ENCODE results near the gene TAF4. TPM values are rescaled to one million over a fixed set of nuclear protein-coding genes. Genes with fewer than 3 reads are reported as not detected.

The TAF4 gene
- total RNA-seq, 1 experiment from 2014 or later = 64.3 TPM

DNA sequence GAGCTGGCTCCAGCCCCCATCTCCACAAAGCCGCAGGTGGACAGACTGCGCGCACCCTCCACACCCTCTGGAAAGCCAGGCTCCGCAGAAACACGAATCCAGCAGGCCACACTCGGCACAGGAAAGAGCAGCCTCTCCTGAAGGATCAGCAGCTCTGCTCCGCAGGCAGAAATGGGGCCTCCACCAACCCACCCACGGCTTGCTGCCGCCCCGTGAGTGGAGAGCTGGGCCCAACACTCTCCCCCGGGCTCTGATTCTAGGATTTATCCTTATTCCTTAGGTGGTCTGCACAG lies 39.2 kb downstream of the TAF4 start:
- H3K27ac Mint-ChIP-seq (ENCODE audit: unreplicated experiment) = no peak overlapping the region
- no peaks in the 10 kb centered on the region for H3K9me3 Mint-ChIP-seq (ENCODE audit: low read depth, unreplicated experiment)
- no peak for DNase-seq
- no peaks in the 10 kb centered on the region for H3K27me3 Mint-ChIP-seq (ENCODE audit: unreplicated experiment)
- H3K4me3 Mint-ChIP-seq (ENCODE audit: low read depth, unreplicated experiment) = no peak overlapping the region
- CTCF ChIA-PET = no interaction called here
- H3K4me1 Mint-ChIP-seq (ENCODE audit: low read depth, unreplicated experiment) = peaks cover 62% of the 10 kb centered on the region
- H3K36me3 Mint-ChIP-seq (ENCODE audit: insufficient read depth, unreplicated experiment) = peaks cover 5% of the 10 kb centered on the region
- TF ChIP-seq, protein P1, sequence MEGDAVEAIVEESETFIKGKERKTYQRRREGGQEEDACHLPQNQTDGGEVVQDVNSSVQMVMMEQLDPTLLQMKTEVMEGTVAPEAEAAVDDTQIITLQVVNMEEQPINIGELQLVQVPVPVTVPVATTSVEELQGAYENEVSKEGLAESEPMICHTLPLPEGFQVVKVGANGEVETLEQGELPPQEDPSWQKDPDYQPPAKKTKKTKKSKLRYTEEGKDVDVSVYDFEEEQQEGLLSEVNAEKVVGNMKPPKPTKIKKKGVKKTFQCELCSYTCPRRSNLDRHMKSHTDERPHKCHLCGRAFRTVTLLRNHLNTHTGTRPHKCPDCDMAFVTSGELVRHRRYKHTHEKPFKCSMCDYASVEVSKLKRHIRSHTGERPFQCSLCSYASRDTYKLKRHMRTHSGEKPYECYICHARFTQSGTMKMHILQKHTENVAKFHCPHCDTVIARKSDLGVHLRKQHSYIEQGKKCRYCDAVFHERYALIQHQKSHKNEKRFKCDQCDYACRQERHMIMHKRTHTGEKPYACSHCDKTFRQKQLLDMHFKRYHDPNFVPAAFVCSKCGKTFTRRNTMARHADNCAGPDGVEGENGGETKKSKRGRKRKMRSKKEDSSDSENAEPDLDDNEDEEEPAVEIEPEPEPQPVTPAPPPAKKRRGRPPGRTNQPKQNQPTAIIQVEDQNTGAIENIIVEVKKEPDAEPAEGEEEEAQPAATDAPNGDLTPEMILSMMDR (IDR thresholded peaks at IDR 0.05; ENCODE audit: unreplicated experiment) = no peak
- intact Hi-C loops (cut with micrococcal nuclease; ENCODE audit: unreplicated experiment) = no loop called here
- BruUV-seq (replicated peaks) = no TSS peak

DNA sequence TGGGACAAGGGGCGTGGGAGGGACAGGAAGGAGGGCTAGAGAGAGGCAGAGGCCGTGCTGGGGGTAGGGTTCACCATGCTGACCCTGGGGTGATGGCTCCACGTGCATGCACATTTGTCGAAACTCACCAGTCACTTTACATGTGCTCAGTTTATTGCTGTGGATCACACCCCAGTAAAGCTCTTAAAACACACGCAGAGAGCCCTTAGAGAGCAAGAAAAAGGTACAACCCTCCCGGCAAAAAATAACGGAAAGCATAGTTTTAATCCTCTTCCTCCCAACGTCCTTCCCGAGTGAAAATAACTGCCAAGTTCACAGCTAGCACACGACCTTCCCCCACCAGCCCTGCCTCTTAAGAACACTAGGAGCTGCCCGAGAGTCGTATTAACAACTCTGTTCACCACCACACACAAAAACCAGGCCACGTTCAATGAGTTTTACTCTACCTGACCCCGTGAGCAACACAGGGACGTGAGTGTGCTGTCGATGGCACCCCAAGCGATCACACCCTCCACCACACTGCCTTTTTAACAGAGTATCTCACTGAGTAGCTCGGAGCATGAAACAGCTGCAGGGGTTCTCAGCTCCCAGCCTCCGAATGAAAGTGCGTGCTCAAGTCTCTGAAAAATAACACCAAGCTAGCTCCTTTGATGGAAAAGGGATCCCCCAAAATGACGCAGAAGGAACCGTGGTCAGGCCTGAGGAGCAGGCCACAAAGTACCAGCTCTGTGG lies 39.7 kb downstream of the TAF4 start:
- TF ChIP-seq, protein P1 (IDR thresholded peaks at IDR 0.05; ENCODE audit: unreplicated experiment) = no peak
- Mint-ChIP-seq H3K27me3 (ENCODE audit: unreplicated experiment) (no peaks in the 10 kb centered on the region), H3K27ac (ENCODE audit: unreplicated experiment) (no peak overlapping the region), H3K36me3 (ENCODE audit: insufficient read depth, unreplicated experiment) (peaks cover 5% of the 10 kb centered on the region), H3K9me3 (ENCODE audit: low read depth, unreplicated experiment) (no peaks in the 10 kb centered on the region), H3K4me3 (ENCODE audit: low read depth, unreplicated experiment) (no peak overlapping the region), H3K4me1 (ENCODE audit: low read depth, unreplicated experiment) (peaks cover 59% of the 10 kb centered on the region)
- intact Hi-C loops (cut with micrococcal nuclease; ENCODE audit: unreplicated experiment) = no loop called here
- no TSS peak for BruUV-seq (replicated peaks)
- DNase-seq = no peak
- CTCF ChIA-PET = no interaction called here

GRCh38 chr20:62025394-62025793 lies 40.3 kb downstream of the TAF4 start:
- peaks cover 6% of the 10 kb centered on the region for H3K36me3 Mint-ChIP-seq (ENCODE audit: insufficient read depth, unreplicated experiment)
- intact Hi-C loops (cut with micrococcal nuclease; ENCODE audit: unreplicated experiment) = no loop called here
- no peak for DNase-seq
- TF ChIP-seq, protein P1 (IDR thresholded peaks at IDR 0.05; ENCODE audit: unreplicated experiment) = no peak
- H3K27ac Mint-ChIP-seq (ENCODE audit: unreplicated experiment) = no peak overlapping the region
- no TSS peak for BruUV-seq (replicated peaks)
- H3K4me3 Mint-ChIP-seq (ENCODE audit: low read depth, unreplicated experiment) = no peak overlapping the region
- peaks cover 59% of the 10 kb centered on the region for H3K4me1 Mint-ChIP-seq (ENCODE audit: low read depth, unreplicated experiment)
- H3K9me3 Mint-ChIP-seq (ENCODE audit: low read depth, unreplicated experiment) = no peaks in the 10 kb centered on the region
- no peaks in the 10 kb centered on the region for H3K27me3 Mint-ChIP-seq (ENCODE audit: unreplicated experiment)
- CTCF ChIA-PET = no interaction called here

DNA sequence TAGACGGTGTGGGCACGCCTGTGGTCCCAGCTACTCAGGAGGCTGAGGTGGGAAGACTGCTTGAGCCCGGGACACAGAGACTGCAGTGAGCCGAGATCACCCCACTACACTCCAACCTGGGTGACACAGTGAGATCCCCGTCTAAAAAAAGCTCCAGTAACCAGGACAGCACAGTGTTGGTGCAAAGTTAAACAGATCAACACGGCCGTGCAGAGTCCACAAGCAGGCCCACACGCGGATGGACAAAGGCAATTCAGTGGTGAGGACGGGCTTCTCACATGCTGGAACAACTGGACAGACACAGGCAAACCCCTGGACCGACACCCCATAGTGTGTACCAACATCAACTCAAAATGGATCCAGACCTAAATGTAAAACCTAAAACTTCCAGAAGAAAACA lies 41.7 kb downstream of the TAF4 start:
- Mint-ChIP-seq H3K27ac (ENCODE audit: unreplicated experiment) (no peak overlapping the region), H3K36me3 (ENCODE audit: insufficient read depth, unreplicated experiment) (peaks cover 16% of the 10 kb centered on the region), H3K9me3 (ENCODE audit: low read depth, unreplicated experiment) (no peaks in the 10 kb centered on the region), H3K4me3 (ENCODE audit: low read depth, unreplicated experiment) (no peak overlapping the region), H3K4me1 (ENCODE audit: low read depth, unreplicated experiment) (peaks cover 49% of the 10 kb centered on the region), H3K27me3 (ENCODE audit: unreplicated experiment) (no peaks in the 10 kb centered on the region)
- BruUV-seq (replicated peaks) = no TSS peak
- CTCF ChIA-PET = no interaction called here
- intact Hi-C loops (cut with micrococcal nuclease; ENCODE audit: unreplicated experiment) = no loop called here
- TF ChIP-seq, protein P1 (IDR thresholded peaks at IDR 0.05; ENCODE audit: unreplicated experiment) = no peak
- no peak for DNase-seq
